Astrocyte (in vitro differentiated cells and primary cell): ENCODE measurements around the gene PCMT1. TPM values are rescaled to one million over a fixed set of nuclear protein-coding genes. Genes with fewer than 3 reads are reported as not detected.

Experiments
- DNase-seq: peaks from one replicate; pipeline ENCODE4 v3.0.0-alpha.2; 2010; ENCODE audit warnings: low read depth
- FAIRE-seq: peaks from 2 replicates; lab custom pipeline; 2011; peaks lifted over from hg19 to GRCh38; lab: Jason Lieb, UNC
- H2AFZ ChIP-seq: 2 replicates; pipeline ENCODE4 v1.6.0; 2012; ENCODE audit warnings: low read depth, low read length, inconsistent platforms
- H3K27ac ChIP-seq: 2 replicates; pipeline ENCODE4 v1.5.1; 2011; ENCODE audit warnings: low read depth, low read length, inconsistent platforms
- H3K27me3 ChIP-seq: 2 replicates; pipeline ENCODE4 v1.6.0; 2011; ENCODE audit warnings: low read length, inconsistent platforms; ENCODE audit not compliant: insufficient read depth
- H3K36me3 ChIP-seq: 2 replicates; pipeline ENCODE4 v1.5.1; 2011; ENCODE audit warnings: low read length, inconsistent platforms; ENCODE audit not compliant: insufficient read depth
- H3K4me1 ChIP-seq: 2 replicates; pipeline ENCODE4 v1.5.1; 2011; ENCODE audit warnings: low read length, inconsistent platforms; ENCODE audit not compliant: insufficient read depth
- H3K4me2 ChIP-seq: 2 replicates; pipeline ENCODE4 v1.6.0; 2012; ENCODE audit warnings: low read length, inconsistent platforms
- H3K4me3 ChIP-seq: 2 replicates; pipeline ENCODE4 v1.5.1; 2011; ENCODE audit warnings: low read depth, mild to moderate bottlenecking, low read length, inconsistent platforms; ENCODE audit not compliant: insufficient read depth
- H3K79me2 ChIP-seq: 2 replicates; pipeline ENCODE4 v1.6.0; 2012; ENCODE audit warnings: mild to moderate bottlenecking, low read length, inconsistent platforms; ENCODE audit not compliant: insufficient read depth
- H3K9ac ChIP-seq: 2 replicates; pipeline ENCODE4 v1.6.0; 2012; ENCODE audit warnings: mild to moderate bottlenecking, low read length, inconsistent platforms
- H3K9me3 ChIP-seq: 2 replicates; pipeline ENCODE4 v1.5.1; 2012; ENCODE audit warnings: low read depth, mild to moderate bottlenecking, low read length, inconsistent platforms; ENCODE audit not compliant: insufficient read depth
- H4K20me1 ChIP-seq: 2 replicates; pipeline ENCODE4 v1.6.0; 2012; ENCODE audit warnings: low read length, inconsistent platforms; ENCODE audit not compliant: insufficient read depth
- H3K27ac Mint-ChIP-seq: one replicate; pipeline ENCODE4 v1.8.0; 2021; ENCODE audit warnings: mild to moderate bottlenecking, mixed read lengths; ENCODE audit not compliant: unreplicated experiment
- H3K27me3 Mint-ChIP-seq: one replicate; pipeline ENCODE4 v1.8.0; 2021; ENCODE audit warnings: low read depth, mixed read lengths; ENCODE audit not compliant: unreplicated experiment
- H3K36me3 Mint-ChIP-seq: one replicate; pipeline ENCODE4 v1.8.0; 2021; ENCODE audit warnings: low read depth, mixed read lengths; ENCODE audit not compliant: unreplicated experiment
- H3K4me1 Mint-ChIP-seq: one replicate; pipeline ENCODE4 v1.8.0; 2021; ENCODE audit warnings: low read depth, mixed read lengths; ENCODE audit not compliant: unreplicated experiment
- H3K4me3 Mint-ChIP-seq: one replicate; pipeline ENCODE4 v1.8.0; 2021; ENCODE audit warnings: mild to moderate bottlenecking, moderate library complexity, mixed read lengths; ENCODE audit not compliant: unreplicated experiment
- H3K9me3 Mint-ChIP-seq: one replicate; pipeline ENCODE4 v1.8.0; 2021; ENCODE audit warnings: mild to moderate bottlenecking, mixed read lengths; ENCODE audit not compliant: unreplicated experiment
- CTCF ChIP-seq: IDR thresholded peaks from 2 replicates; pipeline ENCODE4 v1.5.1; 2011; ENCODE audit warnings: low read depth, mild to moderate bottlenecking, inconsistent platforms, low read length, moderate library complexity; ENCODE audit not compliant: insufficient read depth
- EZH2 ChIP-seq: IDR thresholded peaks from 2 replicates; pipeline ENCODE4 v1.6.1; 2012; ENCODE audit warnings: mild to moderate bottlenecking, low read length, inconsistent platforms; ENCODE audit not compliant: insufficient read depth
- total RNA-seq: library from RNA; stranded (reverse); gene quantifications from 2 replicates; pipeline ENCODE4 v1.2.1, GENCODE V29; 2021

The PCMT1 gene
- total RNA-seq, 1 donor from 2014 or later = 127 TPM

- H3K4me3 ChIP-seq = no peak overlapping the region
- H3K36me3 Mint-ChIP-seq = peaks cover 7% of the 10 kb centered on the region
- TF ChIP-seq EZH2 = no peak
- no peak for TF ChIP-seq CTCF
- DNase-seq = no peak
- H3K4me3 Mint-ChIP-seq = no peak overlapping the region
- H3K27me3 ChIP-seq = no peaks in the 10 kb centered on the region
- H3K27ac Mint-ChIP-seq = no peak overlapping the region
- no peaks in the 10 kb centered on the region for H3K4me1 Mint-ChIP-seq
- H3K36me3 ChIP-seq = peaks cover 8% of the 10 kb centered on the region
- H4K20me1 ChIP-seq = peaks cover 7% of the 10 kb centered on the region
- no peak overlapping the region for H3K4me2 ChIP-seq
- no peaks in the 10 kb centered on the region for H3K27me3 Mint-ChIP-seq
- no peak overlapping the region for H3K9ac ChIP-seq
- peaks cover 23% of the 10 kb centered on the region for H3K79me2 ChIP-seq
- no peak overlapping the region for H3K27ac ChIP-seq
- no peaks in the 10 kb centered on the region for H3K9me3 ChIP-seq
- no peak overlapping the region for H2AFZ ChIP-seq
- no peaks in the 10 kb centered on the region for H3K4me1 ChIP-seq
- FAIRE-seq = no peak
- no peaks in the 10 kb centered on the region for H3K9me3 Mint-ChIP-seq
These were observed 34.0 kb downstream of the PCMT1 start for GRCh38 chr6:149783551-149783950.

- no peaks in the 10 kb centered on the region for H3K9me3 ChIP-seq
- TF ChIP-seq CTCF = no peak
- no peak for TF ChIP-seq EZH2
- peaks cover 14% of the 10 kb centered on the region for H3K36me3 ChIP-seq
- no peaks in the 10 kb centered on the region for H4K20me1 ChIP-seq
- Mint-ChIP-seq H3K36me3 (peaks cover 5% of the 10 kb centered on the region), H3K4me3 (no peak overlapping the region), H3K9me3 (no peaks in the 10 kb centered on the region), H3K4me1 (peaks cover 4% of the 10 kb centered on the region), H3K27me3 (no peaks in the 10 kb centered on the region), H3K27ac (no peak overlapping the region)
- peak; percentile 8 for DNase-seq
- H2AFZ ChIP-seq = no peak overlapping the region
- H3K27ac ChIP-seq = no peak overlapping the region
- H3K79me2 ChIP-seq = no peaks in the 10 kb centered on the region
- no peak overlapping the region for H3K9ac ChIP-seq
- no peaks in the 10 kb centered on the region for H3K4me1 ChIP-seq
- FAIRE-seq = no peak
- no peak overlapping the region for H3K4me3 ChIP-seq
- no peak overlapping the region for H3K4me2 ChIP-seq
- no peaks in the 10 kb centered on the region for H3K27me3 ChIP-seq
These were observed 56.6 kb downstream of the PCMT1 start for GRCh38 chr6:149806127-149806526.

- Histone ChIP-seq H4K20me1 (no peaks in the 10 kb centered on the region), H3K4me1 (no peaks in the 10 kb centered on the region), H3K9ac (no peak overlapping the region), H3K36me3 (peaks cover 3% of the 10 kb centered on the region), H3K27me3 (no peaks in the 10 kb centered on the region), H3K4me2 (no peak overlapping the region), H3K79me2 (no peaks in the 10 kb centered on the region), H2AFZ (no peak overlapping the region), H3K27ac (no peak overlapping the region), H3K4me3 (no peak overlapping the region), H3K9me3 (no peaks in the 10 kb centered on the region)
- Mint-ChIP-seq H3K27me3 (no peaks in the 10 kb centered on the region), H3K9me3 (no peaks in the 10 kb centered on the region), H3K27ac (no peak overlapping the region), H3K4me1 (peaks cover 4% of the 10 kb centered on the region), H3K4me3 (no peak overlapping the region), H3K36me3 (peaks cover 12% of the 10 kb centered on the region)
- DNase-seq = no peak
- TF ChIP-seq CTCF (no peak), EZH2 (no peak)
- no peak for FAIRE-seq
These were observed 60.3 kb downstream of the PCMT1 start for GRCh38 chr6:149809798-149810197.
